HG02763 (cell line): ENCODE results near the gene FYTTD1.

Experiments used
- ATAC-seq: cut with Tn5 transposase; IDR thresholded peaks from one replicate; pipeline ENCODE4 v1.9.1; 2021; ENCODE audit warnings: mild to moderate bottlenecking, moderate library complexity; ENCODE audit not compliant: unreplicated experiment

FYTTD1 gene

DNA sequence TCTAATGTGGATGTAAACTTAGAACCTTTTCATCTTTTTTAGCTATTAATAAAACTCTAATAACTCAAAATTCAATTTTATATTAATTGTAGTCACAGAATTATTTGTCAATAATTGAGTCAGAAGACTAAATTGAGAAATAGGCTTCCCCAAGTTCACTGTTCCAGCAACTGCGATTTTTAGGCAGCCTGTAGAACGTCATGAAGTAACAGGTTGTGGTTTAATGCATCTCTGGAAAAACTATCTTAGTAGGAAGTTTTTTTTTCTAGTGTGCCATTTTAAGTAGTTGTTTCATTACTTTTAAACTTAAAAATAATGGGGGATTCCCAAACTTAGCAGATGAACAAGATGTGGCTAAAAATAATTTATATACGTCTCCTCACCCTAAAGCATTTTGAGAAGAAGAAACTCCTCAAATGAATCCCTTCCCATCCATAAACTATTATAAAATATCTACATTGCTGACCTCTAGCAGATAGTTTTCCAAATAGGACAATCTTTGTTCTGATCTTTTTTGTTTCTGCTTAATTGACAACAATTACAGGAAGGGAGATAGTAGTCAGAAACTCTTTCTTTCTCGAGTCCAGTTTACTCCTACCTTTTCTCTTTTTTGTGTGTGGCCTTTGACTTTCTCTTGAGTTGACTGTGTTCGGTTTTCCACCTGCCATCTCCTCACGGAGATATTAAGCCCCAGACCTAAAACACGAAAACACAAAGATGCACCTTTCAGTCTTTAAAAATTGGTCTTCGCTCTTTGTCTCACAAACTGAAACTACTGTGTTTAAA lies 84.4 kb downstream of the FYTTD1 start:
- no peak for ATAC-seq

DNA sequence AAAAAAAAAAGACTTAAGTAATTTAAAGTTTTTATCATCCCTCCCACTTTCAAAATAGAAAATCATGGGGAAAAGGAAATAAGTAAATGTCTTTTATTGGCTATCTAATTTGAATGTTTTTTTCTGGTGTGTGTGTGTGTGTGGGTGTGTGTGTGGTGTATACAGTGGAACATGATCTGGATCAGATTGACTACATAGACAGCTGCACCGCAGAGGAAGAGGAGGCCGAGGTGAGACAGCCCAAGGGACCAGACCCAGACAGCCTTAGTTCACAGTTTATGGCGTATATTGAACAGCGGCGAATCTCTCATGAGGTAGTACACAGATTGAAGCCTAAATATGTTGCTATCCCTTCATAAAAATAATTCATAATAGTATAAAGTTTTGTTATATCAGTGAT lies 85.8 kb downstream of the FYTTD1 start:
- no peak for ATAC-seq

DNA sequence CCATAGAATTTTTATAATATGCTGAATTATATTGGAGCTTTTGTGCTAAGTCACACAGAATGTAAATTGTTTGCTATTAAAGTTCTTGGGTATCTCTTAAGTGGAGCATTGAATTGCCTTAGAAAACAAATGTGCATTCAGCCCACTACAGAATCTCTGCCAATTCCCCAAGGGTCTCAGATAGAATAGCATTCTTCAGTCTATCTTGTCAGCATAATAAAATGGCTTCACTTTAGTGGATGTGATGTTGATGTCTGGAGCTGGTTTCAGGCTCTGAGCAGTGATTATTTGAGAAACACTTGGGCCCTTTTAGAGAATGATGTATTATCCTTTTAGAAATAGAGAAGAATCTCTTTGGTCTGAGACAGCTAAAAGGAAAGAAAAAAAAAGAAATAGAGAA lies 86.6 kb downstream of the FYTTD1 start:
- no peak for ATAC-seq
